ENCODE measurements around the gene ZNF629.

GRCh38 chr16:30775392-30776188 is 11.4 kb downstream of the ZNF629 start:
- TF ChIP-seq MYC (IDR thresholded peaks at IDR 0.05; ENCODE audit: borderline replicate concordance, low read length): peak; percentile 91; the same call in 1 of the 2 replicates
- TF ChIP-seq, protein P1, sequence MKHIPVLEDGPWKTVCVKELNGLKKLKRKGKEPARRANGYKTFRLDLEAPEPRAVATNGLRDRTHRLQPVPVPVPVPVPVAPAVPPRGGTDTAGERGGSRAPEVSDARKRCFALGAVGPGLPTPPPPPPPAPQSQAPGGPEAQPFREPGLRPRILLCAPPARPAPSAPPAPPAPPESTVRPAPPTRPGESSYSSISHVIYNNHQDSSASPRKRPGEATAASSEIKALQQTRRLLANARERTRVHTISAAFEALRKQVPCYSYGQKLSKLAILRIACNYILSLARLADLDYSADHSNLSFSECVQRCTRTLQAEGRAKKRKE (CRISPR knock-in tag; IDR thresholded peaks at IDR 0.05; ENCODE audit: low read depth): no peak
- no peak for TF ChIP-seq EP300 (IDR thresholded peaks at IDR 0.05)
- TF ChIP-seq, protein P2, sequence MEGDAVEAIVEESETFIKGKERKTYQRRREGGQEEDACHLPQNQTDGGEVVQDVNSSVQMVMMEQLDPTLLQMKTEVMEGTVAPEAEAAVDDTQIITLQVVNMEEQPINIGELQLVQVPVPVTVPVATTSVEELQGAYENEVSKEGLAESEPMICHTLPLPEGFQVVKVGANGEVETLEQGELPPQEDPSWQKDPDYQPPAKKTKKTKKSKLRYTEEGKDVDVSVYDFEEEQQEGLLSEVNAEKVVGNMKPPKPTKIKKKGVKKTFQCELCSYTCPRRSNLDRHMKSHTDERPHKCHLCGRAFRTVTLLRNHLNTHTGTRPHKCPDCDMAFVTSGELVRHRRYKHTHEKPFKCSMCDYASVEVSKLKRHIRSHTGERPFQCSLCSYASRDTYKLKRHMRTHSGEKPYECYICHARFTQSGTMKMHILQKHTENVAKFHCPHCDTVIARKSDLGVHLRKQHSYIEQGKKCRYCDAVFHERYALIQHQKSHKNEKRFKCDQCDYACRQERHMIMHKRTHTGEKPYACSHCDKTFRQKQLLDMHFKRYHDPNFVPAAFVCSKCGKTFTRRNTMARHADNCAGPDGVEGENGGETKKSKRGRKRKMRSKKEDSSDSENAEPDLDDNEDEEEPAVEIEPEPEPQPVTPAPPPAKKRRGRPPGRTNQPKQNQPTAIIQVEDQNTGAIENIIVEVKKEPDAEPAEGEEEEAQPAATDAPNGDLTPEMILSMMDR (IDR thresholded peaks at IDR 0.05): no peak
